CD14-positive monocyte (primary cell): ENCODE measurements around the gene SRSF6. TPM values are rescaled to one million over a fixed set of nuclear protein-coding genes. Genes with fewer than 3 reads are reported as not detected.

Experiments used
- DNase-seq, 3 donors: peaks; one replicate each; pipeline ENCODE4 v3.0.0-alpha.2; 2011 to 2022
- H2AFZ ChIP-seq: 2 replicates; pipeline ENCODE4 v1.6.0; 2012; ENCODE audit warnings: mild to moderate bottlenecking, low read depth, low read length, inconsistent platforms; ENCODE audit not compliant: insufficient read depth, poor library complexity, severe bottlenecking
- H3K27ac ChIP-seq, 2 donors: 1 replicate in 1 of 2; 2 replicates in 1 of 2; pipeline ENCODE4 v1.5.1; 2012 to 2013; ENCODE audit warnings: low read length in 2 of 2, control low read depth in 1 of 2, inconsistent platforms in 1 of 2, low read depth in 1 of 2, mild to moderate bottlenecking in 1 of 2
- H3K27me3 ChIP-seq, 2 donors: one replicate each; pipeline versions ENCODE4 v1.6.0 to v1.6.1; 2011 to 2013; ENCODE audit warnings: low read length in 2 of 2; ENCODE audit not compliant: control insufficient read depth in 2 of 2, insufficient read depth in 2 of 2
- H3K36me3 ChIP-seq, 2 donors: replicated peaks in 1 of 2; 1 replicate in 1 of 2; 2 replicates in 1 of 2; pipeline versions ENCODE4 v1.5.1 to v1.6.1; 2012 to 2013; ENCODE audit warnings: low read length in 2 of 2, control low read depth in 1 of 2, inconsistent platforms in 1 of 2, mild to moderate bottlenecking in 1 of 2; ENCODE audit not compliant: insufficient read depth in 2 of 2, control insufficient read depth in 1 of 2
- H3K4me1 ChIP-seq, 2 donors: 1 replicate in 1 of 2; 2 replicates in 1 of 2; pipeline versions ENCODE4 v1.5.1 to v1.6.1; 2012 to 2013; ENCODE audit warnings: low read length in 2 of 2, control low read depth in 1 of 2, inconsistent platforms in 1 of 2, mild to moderate bottlenecking in 1 of 2, moderate library complexity in 1 of 2; ENCODE audit not compliant: insufficient read depth in 2 of 2, control insufficient read depth in 1 of 2
- H3K4me2 ChIP-seq: replicated peaks from 2 replicates; pipeline ENCODE3; 2012; ENCODE audit warnings: low read length, moderate library complexity, mild to moderate bottlenecking; ENCODE audit not compliant: poor library complexity, severe bottlenecking; ENCODE audit errors: extremely low read depth
- H3K4me3 ChIP-seq, 3 experiments: fragments of 200-600 bp in 1 of 3; sonication (generic) in 1 of 3; replicated peaks in 1 of 3; 1 replicate in 2 of 3; 2 replicates in 1 of 3; pipeline ENCODE4 v1.5.1; 2011 to 2013; ENCODE audit warnings: low read length in 3 of 3, mild to moderate bottlenecking in 3 of 3, control low read depth in 2 of 3, low read depth in 2 of 3, inconsistent platforms in 1 of 3, moderate library complexity in 1 of 3
- H3K79me2 ChIP-seq: 2 replicates; pipeline ENCODE4 v1.6.0; 2012; ENCODE audit warnings: mild to moderate bottlenecking, control low read depth, inconsistent platforms, low read length, moderate library complexity; ENCODE audit not compliant: insufficient read depth
- H3K9ac ChIP-seq: 2 replicates; pipeline ENCODE4 v1.6.0; 2017; ENCODE audit warnings: low read length, mild to moderate bottlenecking; ENCODE audit not compliant: insufficient read depth, poor library complexity, severe bottlenecking
- H3K9me3 ChIP-seq, 2 donors: replicated peaks in 1 of 2; 1 replicate in 1 of 2; 2 replicates in 1 of 2; pipeline versions ENCODE4 v1.5.1 to v1.6.1; 2012 to 2013; ENCODE audit warnings: low read length in 2 of 2, control low read depth in 1 of 2; ENCODE audit not compliant: control insufficient read depth in 1 of 2, insufficient read depth in 1 of 2
- H4K20me1 ChIP-seq: 2 replicates; pipeline ENCODE4 v1.6.0; 2012; ENCODE audit warnings: mild to moderate bottlenecking, low read length, control low read depth, moderate library complexity; ENCODE audit not compliant: insufficient read depth
- H3K27ac Mint-ChIP-seq, 7 donors: one replicate each; pipeline ENCODE4 v1.8.0; 2020; ENCODE audit warnings: mild to moderate bottlenecking in 7 of 7, mixed read lengths in 7 of 7, moderate library complexity in 6 of 7, inconsistent platforms in 2 of 7
- H3K27me3 Mint-ChIP-seq, 3 donors: one replicate each; pipeline ENCODE4 v1.8.0; 2021 to 2022; ENCODE audit warnings: low read depth in 3 of 3, mild to moderate bottlenecking in 3 of 3, mixed read lengths in 3 of 3, moderate library complexity in 3 of 3, inconsistent platforms in 1 of 3
- H3K36me3 Mint-ChIP-seq, 2 donors: one replicate each; pipeline ENCODE4 v1.8.0; 2020; ENCODE audit warnings: mixed read lengths in 2 of 2, inconsistent platforms in 1 of 2, mild to moderate bottlenecking in 1 of 2
- H3K4me1 Mint-ChIP-seq: one replicate; pipeline ENCODE4 v1.8.0; 2020; ENCODE audit warnings: mild to moderate bottlenecking, mixed read lengths
- H3K4me3 Mint-ChIP-seq, 2 donors: one replicate each; pipeline ENCODE4 v1.8.0; 2020; ENCODE audit warnings: mild to moderate bottlenecking in 2 of 2, mixed read lengths in 2 of 2, moderate library complexity in 1 of 2
- H3K9me3 Mint-ChIP-seq, 7 donors: one replicate each; pipeline ENCODE4 v1.8.0; 2020 to 2022; ENCODE audit warnings: mixed read lengths in 7 of 7, mild to moderate bottlenecking in 6 of 7, moderate library complexity in 6 of 7, inconsistent platforms in 2 of 7
- WGBS: methylation state at CpG from one replicate; pipeline ENCODE4 v1.1.5; 2013; ENCODE audit warnings: missing lambda C conversion rate; ENCODE audit not compliant: insufficient coverage; 5-methylcytosine and 5-hydroxymethylcytosine counted together
- intact Hi-C, 2 donors: fragments of 100-400 bp; cut with micrococcal nuclease; formaldehyde crosslinking; loops; one replicate each; pipeline versions ENCODE4 v1.15.0 to v1.15.1; 2023
- polyA plus RNA-seq, 3 donors: library from polyadenylated mRNA; depleted of rRNA in 1 of 3; unstranded in 2 of 3; stranded (reverse) in 1 of 3; fragments of 300-500 nt in 2 of 3; fragments of >200 nt in 1 of 3; fragmentation: Illumina TruSeq in 2 of 3; gene quantifications; 1 replicate in 2 of 3; 2 replicates in 1 of 3; pipeline ENCODE4 v1.2.3, GENCODE V29; 2012 to 2021
- TF ChIP-seq, protein P1 (sequence below): fragments of 200-600 bp; IDR thresholded peaks from one replicate; pipeline ENCODE4 v1.8.0; 2022; ENCODE audit warnings: antibody characterized with exemption, mild to moderate bottlenecking

The SRSF6 gene
- polyA plus RNA-seq, 3 donors: 37.3 to 162 (median 45.5) TPM

- no peak overlapping the region for H3K4me3 ChIP-seq
- Mint-ChIP-seq H3K4me3 (no peak overlapping the region), H3K27ac (no peak overlapping the region), H3K9me3 (peaks cover 3 to 17% (median 9%) of the 10 kb centered on the region in 7 donors), H3K4me1 (peaks cover 7% of the 10 kb centered on the region), H3K27me3 (peaks cover 2 to 6% (median 5%) of the 10 kb centered on the region in 3 donors), H3K36me3 (peaks cover 0 to 2% of the 10 kb centered on the region in 2 donors)
- H3K36me3 ChIP-seq: no peaks in the 10 kb centered on the region
- no peaks in the 10 kb centered on the region for H3K4me1 ChIP-seq
- no peak overlapping the region for H3K4me2 ChIP-seq
- peaks cover under 1% of the 10 kb centered on the region for H4K20me1 ChIP-seq
- no peak for DNase-seq
- H3K27ac ChIP-seq: no peak overlapping the region
- no peak overlapping the region for H3K9ac ChIP-seq
- TF ChIP-seq, protein P1, sequence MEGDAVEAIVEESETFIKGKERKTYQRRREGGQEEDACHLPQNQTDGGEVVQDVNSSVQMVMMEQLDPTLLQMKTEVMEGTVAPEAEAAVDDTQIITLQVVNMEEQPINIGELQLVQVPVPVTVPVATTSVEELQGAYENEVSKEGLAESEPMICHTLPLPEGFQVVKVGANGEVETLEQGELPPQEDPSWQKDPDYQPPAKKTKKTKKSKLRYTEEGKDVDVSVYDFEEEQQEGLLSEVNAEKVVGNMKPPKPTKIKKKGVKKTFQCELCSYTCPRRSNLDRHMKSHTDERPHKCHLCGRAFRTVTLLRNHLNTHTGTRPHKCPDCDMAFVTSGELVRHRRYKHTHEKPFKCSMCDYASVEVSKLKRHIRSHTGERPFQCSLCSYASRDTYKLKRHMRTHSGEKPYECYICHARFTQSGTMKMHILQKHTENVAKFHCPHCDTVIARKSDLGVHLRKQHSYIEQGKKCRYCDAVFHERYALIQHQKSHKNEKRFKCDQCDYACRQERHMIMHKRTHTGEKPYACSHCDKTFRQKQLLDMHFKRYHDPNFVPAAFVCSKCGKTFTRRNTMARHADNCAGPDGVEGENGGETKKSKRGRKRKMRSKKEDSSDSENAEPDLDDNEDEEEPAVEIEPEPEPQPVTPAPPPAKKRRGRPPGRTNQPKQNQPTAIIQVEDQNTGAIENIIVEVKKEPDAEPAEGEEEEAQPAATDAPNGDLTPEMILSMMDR: no peak
- H2AFZ ChIP-seq: no peak overlapping the region
- no peaks in the 10 kb centered on the region for H3K27me3 ChIP-seq
- WGBS: no CpG with 5 or more reads among the region's 4 CpGs
- no peaks in the 10 kb centered on the region for H3K79me2 ChIP-seq
- peaks cover 0 to 6% of the 10 kb centered on the region in 2 donors for H3K9me3 ChIP-seq
- intact Hi-C loops: no loop called here
These were observed 19.9 kb downstream of the SRSF6 start for GRCh38 chr20:43477619-43478018.

DNA sequence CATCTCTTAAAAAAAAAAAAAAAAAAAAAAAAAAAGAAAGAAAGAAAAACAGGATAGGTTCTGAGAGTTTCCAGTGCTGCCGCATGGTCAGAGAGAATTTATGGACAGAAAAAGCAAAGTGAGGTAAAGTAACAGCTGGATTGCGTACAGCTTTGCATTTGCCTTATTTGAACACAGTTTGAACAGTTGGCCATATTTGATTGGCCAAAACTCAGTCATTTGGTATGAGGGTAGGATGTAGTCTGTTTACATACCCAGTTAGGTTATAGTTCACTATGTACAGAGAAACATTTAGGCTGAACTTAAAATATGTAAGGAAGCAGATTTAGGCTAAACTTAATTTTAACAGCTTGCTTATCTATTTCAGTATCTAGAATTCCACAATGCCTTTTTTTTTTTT lies 32.3 kb downstream of the SRSF6 start:
- TF ChIP-seq, protein P1: no peak
- H3K4me3 Mint-ChIP-seq: no peak overlapping the region

More for the DNA sequence above, 32.3 kb downstream of the SRSF6 start:
- no peak overlapping the region for H3K4me2 ChIP-seq
- no peak overlapping the region for H3K9ac ChIP-seq
- peaks cover 7 to 17% of the 10 kb centered on the region in 2 donors for H3K9me3 ChIP-seq
- no peak overlapping the region for H3K27ac ChIP-seq
- Mint-ChIP-seq H3K4me1 (no peaks in the 10 kb centered on the region), H3K36me3 (no peaks in the 10 kb centered on the region), H3K27ac (no peak overlapping the region), H3K27me3 (peaks cover 3 to 6% (median 3%) of the 10 kb centered on the region in 3 donors), H3K9me3 (peaks cover 0 to 31% (median 20%) of the 10 kb centered on the region in 7 donors)
- intact Hi-C loops: no loop called here
- 100% methylated on average over 1 of the region's 2 CpGs for WGBS
- no peak overlapping the region for H2AFZ ChIP-seq
- no peaks in the 10 kb centered on the region for H3K4me1 ChIP-seq
- no peak overlapping the region for H3K4me3 ChIP-seq
- H3K27me3 ChIP-seq: no peaks in the 10 kb centered on the region
- H4K20me1 ChIP-seq: no peaks in the 10 kb centered on the region
- H3K79me2 ChIP-seq: no peaks in the 10 kb centered on the region
- no peaks in the 10 kb centered on the region for H3K36me3 ChIP-seq
- DNase-seq: no peak
